OCI-LY7 (cell line): ENCODE measurements around the gene FHIT.

Experiments used
- EZH2phosphoT487 ChIP-seq: fragments of 200-600 bp; sonication (generic); IDR thresholded peaks from 2 replicates; pipeline ENCODE4 v1.6.1; 2018; ENCODE audit warnings: low read depth, borderline replicate concordance, mild to moderate bottlenecking, mixed run types, antibody characterized with exemption, low read length, moderate library complexity, mixed read lengths
- TF ChIP-seq, protein P1 (sequence below): fragments of 200-600 bp; sonication (generic); conservative IDR thresholded peaks from 2 replicates; pipeline ENCODE4 v1.5.1; 2014; ENCODE audit warnings: mild to moderate bottlenecking, antibody characterized with exemption, low read length, moderate library complexity, mixed read lengths

DNA sequence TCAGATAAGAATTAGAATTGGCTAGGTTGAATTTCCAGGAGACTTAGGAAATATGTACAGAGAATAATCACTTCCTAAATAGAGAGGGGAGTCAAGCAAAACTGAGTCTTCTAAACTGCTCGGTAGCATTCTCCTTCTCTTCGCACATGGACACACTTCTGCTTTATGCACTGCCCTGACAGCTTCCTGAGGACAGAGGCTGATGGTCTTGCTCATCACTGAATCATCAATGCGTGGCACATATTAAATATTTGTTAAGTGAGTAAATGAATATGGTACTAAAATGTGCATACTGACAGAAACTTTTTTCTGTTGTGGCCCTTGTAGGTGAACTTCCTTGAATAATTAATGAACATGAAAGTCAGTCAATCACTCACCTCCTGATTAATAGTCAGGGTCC, 315.5 kb downstream of the FHIT start:
- TF ChIP-seq EZH2phosphoT487: no peak
- TF ChIP-seq, protein P1, sequence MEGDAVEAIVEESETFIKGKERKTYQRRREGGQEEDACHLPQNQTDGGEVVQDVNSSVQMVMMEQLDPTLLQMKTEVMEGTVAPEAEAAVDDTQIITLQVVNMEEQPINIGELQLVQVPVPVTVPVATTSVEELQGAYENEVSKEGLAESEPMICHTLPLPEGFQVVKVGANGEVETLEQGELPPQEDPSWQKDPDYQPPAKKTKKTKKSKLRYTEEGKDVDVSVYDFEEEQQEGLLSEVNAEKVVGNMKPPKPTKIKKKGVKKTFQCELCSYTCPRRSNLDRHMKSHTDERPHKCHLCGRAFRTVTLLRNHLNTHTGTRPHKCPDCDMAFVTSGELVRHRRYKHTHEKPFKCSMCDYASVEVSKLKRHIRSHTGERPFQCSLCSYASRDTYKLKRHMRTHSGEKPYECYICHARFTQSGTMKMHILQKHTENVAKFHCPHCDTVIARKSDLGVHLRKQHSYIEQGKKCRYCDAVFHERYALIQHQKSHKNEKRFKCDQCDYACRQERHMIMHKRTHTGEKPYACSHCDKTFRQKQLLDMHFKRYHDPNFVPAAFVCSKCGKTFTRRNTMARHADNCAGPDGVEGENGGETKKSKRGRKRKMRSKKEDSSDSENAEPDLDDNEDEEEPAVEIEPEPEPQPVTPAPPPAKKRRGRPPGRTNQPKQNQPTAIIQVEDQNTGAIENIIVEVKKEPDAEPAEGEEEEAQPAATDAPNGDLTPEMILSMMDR: no peak
